Measurements from ENCODE around the gene ZFP36L1. TPM values are rescaled to one million over a fixed set of nuclear protein-coding genes. Genes with fewer than 3 reads are reported as not detected.

ZFP36L1 gene
- total and polyA plus RNA-seq, 9 of the 15 experiments (the other 6 are each of a cell fraction or from before 2014, with no cell fraction given): 1.3 to 26.6 (median 3.7) TPM

DNA sequence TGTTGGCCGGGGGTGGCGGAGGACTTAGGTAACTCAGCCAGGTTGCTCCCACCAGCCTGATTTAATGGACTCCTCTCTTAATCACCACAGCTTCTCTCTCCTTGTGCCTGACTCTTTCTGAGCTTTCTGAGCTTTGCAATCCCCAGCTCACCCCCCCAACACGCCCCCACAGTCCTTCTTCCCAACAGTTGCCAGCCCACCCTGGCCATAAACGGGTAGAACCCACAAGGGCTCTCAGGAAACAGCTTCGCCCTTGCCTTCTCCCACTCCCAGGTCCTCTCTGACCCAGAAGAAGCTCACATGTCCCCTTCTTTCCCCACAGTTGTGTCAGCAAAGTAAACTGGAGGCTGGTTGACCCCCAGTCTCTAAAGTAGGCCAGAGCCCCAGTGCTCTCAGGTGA, 32.9 kb downstream of the ZFP36L1 start (continued):
- TF ChIP-seq, protein P1, sequence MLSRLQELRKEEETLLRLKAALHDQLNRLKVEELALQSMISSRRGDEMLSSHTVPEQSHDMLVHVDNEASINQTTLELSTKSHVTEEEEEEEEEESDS (CRISPR knock-in tag; IDR thresholded peaks at IDR 0.05): no peak
- no peak for TF ChIP-seq NCOR1 (IDR thresholded peaks at IDR 0.05)
- TF ChIP-seq, protein P2, sequence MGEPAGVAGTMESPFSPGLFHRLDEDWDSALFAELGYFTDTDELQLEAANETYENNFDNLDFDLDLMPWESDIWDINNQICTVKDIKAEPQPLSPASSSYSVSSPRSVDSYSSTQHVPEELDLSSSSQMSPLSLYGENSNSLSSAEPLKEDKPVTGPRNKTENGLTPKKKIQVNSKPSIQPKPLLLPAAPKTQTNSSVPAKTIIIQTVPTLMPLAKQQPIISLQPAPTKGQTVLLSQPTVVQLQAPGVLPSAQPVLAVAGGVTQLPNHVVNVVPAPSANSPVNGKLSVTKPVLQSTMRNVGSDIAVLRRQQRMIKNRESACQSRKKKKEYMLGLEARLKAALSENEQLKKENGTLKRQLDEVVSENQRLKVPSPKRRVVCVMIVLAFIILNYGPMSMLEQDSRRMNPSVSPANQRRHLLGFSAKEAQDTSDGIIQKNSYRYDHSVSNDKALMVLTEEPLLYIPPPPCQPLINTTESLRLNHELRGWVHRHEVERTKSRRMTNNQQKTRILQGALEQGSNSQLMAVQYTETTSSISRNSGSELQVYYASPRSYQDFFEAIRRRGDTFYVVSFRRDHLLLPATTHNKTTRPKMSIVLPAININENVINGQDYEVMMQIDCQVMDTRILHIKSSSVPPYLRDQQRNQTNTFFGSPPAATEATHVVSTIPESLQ (CRISPR knock-in tag; IDR thresholded peaks at IDR 0.05): no peak
- no peak for TF ChIP-seq TBL1XR1 (IDR thresholded peaks at IDR 0.05; ENCODE audit: low read length in 2 of 2)

DNA sequence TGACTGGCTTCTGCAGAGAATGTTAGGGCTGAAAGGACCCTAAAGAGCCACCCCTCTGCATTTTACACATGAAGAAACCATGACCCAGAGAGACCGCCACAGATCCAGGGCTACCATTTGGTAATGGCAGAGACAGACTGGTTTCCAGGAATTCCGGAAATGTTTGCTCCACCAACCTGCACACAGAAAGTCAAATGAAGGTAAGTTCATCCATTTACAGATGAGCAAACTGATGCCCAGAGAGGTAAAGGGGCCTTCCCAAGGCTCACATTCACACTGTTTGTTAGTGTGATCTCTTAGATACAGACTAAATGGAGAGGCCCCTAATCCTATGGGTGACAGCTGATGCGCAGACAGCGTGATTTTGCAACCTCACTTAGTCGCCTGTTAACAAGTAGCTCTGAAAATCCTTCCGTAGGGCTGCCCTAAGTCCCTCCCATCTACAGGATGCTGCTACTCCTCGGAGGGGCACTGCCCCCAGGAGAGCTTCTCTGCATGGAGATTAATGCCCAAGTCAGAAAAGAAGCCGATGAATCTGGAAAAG, 33.8 kb downstream of the ZFP36L1 start:
- Histone ChIP-seq H3K79me2 (ENCODE audit: control insufficient read depth, insufficient read depth, low read length) (no peaks in the 10 kb centered on the region), H3K36me3 (ENCODE audit: control insufficient read depth, insufficient read depth, low read length) (no peaks in the 10 kb centered on the region), H3K4me1 (replicated peaks in 1 of 2; ENCODE audit: control insufficient read depth in 2 of 2, insufficient read depth in 2 of 2, low read length in 2 of 2) (peaks cover 38 to 71% of the 10 kb centered on the region in 2 experiments), H3K4me2 (ENCODE audit: insufficient read depth, low read length) (peak overlapping the region; percentile 74), H4K20me1 (replicated peaks; ENCODE audit: control insufficient read depth, insufficient read depth, low read length) (no peaks in the 10 kb centered on the region), H3K9me1 (ENCODE audit: control insufficient read depth, insufficient read depth, low read length) (no peaks in the 10 kb centered on the region), H3K4me3 (no peak overlapping the region), H2AFZ (ENCODE audit: low read depth, low read length) (peak overlapping the region; percentile 91), H3K27ac (ENCODE audit: extremely low read depth, low read depth, low read length) (peak overlapping the region; percentile 78; the same call in 2 of the 3 replicates), H3K9ac (ENCODE audit: insufficient read depth in 1 of 2, low read depth in 2 of 2, low read length in 2 of 2) (peak overlapping the region; percentile 59 to 78; a peak in 3 of 4 replicates), H3K9me3 (replicated peaks; ENCODE audit: control insufficient read depth, insufficient read depth, low read depth, low read length) (no peaks in the 10 kb centered on the region), H3K27me3 (ENCODE audit: control insufficient read depth in 2 of 2, insufficient read depth in 2 of 2, low read length in 2 of 2) (no peaks in the 10 kb centered on the region)
- peak in 2 of 4 experiments; percentile 26 to 62 for DNase-seq (ENCODE audit: extremely low read depth in 1 of 4, low spot score in 3 of 4)
- CTCF ChIA-PET (ENCODE audit: low intra/inter-chr PET ratio): no interaction called here
- POLR2A ChIA-PET: interaction anchor here (1.5 kb wide), 1 partner anchor 9 kb away, joined by 5 read pairs; no protein-coding TSS in a partner anchor
- intact Hi-C loops (cut with micrococcal nuclease): loop anchor here (5.0 kb wide), 1 partner anchor 42 kb away; no protein-coding TSS in a partner anchor
- WGBS (ENCODE audit: insufficient coverage, low coverage, missing lambda C conversion rate): 31% methylated on average over 8 of the region's 8 CpGs
- in situ Hi-C loops (cut with MboI): loop anchor here (5.0 kb wide), 1 partner anchor 37 kb away; no protein-coding TSS in a partner anchor
- no TSS peak for BruUV-seq (replicated peaks)
- peak; percentile 54 for FAIRE-seq
- ATAC-seq: peak; percentile 18
- no peak for TF ChIP-seq RFX1 (IDR thresholded peaks at IDR 0.05)
- TF ChIP-seq, protein P3, sequence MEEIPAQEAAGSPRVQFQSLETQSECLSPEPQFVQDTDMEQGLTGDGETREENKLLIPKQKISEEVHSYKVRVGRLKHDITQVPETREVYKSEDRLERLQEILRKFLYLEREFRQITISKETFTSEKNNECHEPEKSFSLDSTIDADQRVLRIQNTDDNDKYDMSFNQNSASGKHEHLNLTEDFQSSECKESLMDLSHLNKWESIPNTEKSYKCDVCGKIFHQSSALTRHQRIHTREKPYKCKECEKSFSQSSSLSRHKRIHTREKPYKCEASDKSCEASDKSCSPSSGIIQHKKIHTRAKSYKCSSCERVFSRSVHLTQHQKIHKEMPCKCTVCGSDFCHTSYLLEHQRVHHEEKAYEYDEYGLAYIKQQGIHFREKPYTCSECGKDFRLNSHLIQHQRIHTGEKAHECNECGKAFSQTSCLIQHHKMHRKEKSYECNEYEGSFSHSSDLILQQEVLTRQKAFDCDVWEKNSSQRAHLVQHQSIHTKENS (CRISPR knock-in tag; IDR thresholded peaks at IDR 0.05): no peak
- TF ChIP-seq CXXC5 (CRISPR knock-in tag; IDR thresholded peaks at IDR 0.05): peak; percentile 17; the same call in 1 of the 2 replicates
- TF ChIP-seq NFE2 (IDR thresholded peaks at IDR 0.05; ENCODE audit: low read depth): peak; percentile 38; the same call in 1 of the 2 replicates
